Sciatic nerve (tissue), 2 donors: ENCODE measurements around the gene FRMD1. TPM values are rescaled to one million over a fixed set of nuclear protein-coding genes. Genes with fewer than 3 reads are reported as not detected.

Experiments
- ATAC-seq: fragments of 200-7000 bp; cut with Tn5 transposase; one replicate; pipeline ENCODE4 v1.9.1; 2020; ENCODE audit warnings: mild to moderate bottlenecking, moderate library complexity
- DNase-seq: peaks from one replicate; pipeline ENCODE4 v3.0.0-alpha.2; 2020; ENCODE audit warnings: low spot score
- intact Hi-C: fragments of 100-400 bp; cut with DNase I; formaldehyde crosslinking; loops from one replicate; pipeline ENCODE4 v1.14.2; 2022
- total RNA-seq: library from RNA; stranded (reverse); fragmentation: NEBNext Ultra II Directional; extraction: Animal tissue kit (Norgen Biotek cat#: 25700); gene quantifications from one replicate; pipeline ENCODE4 v1.2.1, GENCODE V29; 2021
- donor health status: DM: no; HTN: no; CAD: no.
- donor health status: DM: no; HTN: no; CAD: no.

FRMD1 gene
- total RNA-seq, 1 donor from 2014 or later: 25.5 TPM

DNA sequence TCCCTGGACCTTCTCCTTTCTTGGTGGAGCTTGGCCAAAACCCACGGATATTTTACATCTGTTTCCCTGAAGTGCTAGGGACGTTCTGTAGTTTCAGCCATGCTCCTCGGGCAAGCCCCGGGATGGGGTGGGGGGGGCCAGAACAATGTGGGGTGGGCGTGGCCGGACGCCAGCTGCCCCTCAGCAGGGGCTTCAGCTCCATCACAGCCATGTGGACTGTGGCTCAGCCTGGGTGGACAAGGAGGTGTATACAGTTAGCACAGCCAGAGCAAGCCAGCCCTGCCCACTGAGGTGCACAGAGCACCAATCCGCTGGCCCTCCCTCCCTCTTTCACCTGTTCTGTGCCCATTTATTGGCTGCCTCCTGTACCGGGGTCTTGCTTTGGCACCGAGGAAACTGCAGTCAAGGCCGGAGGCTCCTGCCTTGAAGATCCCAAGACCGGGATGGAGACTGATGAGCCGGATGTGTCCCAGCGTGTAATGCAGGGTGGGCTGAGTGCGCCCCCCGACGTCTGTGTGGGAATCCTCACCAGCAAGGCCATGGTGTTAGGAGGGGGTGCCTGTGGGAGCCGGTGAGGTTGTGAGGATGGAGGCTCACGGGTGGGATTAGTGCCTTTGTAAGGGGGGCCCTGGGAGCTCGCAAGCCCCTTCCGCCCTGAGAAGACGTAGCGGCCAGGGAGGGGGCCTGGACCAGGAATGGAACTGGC lies 28.0 kb downstream of the FRMD1 start:
- ATAC-seq: peak; percentile 51
- DNase-seq: no peak
- intact Hi-C loops: loop anchor here (10.0 kb wide), 1 partner anchor 74 kb away; no protein-coding TSS in a partner anchor

DNA sequence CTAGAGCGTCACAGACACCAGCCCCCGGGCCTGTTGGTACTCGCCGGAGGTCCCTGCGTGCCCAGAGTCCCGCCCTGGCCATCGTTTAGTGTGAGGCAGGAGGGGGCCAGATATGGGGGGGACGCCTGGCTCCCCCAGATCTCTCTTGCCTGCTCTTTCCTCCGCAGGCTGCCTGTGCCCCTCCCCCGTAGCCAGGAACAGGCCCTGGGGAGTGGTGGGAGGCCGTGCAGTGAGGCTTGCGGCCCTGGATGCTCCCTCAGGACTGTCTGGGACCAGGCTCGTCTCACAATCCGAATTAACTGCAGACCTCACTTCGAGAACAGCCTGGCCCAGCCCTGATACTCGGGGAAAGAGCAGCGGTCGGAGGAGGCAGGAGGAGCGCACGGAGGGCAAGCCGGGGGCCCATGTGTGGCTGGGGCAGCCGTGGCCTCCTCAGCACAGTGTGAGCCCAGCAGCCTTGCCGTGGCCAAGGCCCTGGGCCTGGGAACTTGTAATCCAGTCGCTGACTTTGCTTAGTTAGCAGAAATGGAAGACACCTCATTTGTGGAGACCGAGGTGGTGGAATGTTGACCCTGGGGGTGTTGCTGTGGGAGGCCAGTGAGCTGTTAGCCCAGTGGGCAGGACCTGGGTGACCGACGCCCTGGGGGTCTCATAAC lies 28.7 kb downstream of the FRMD1 start:
- DNase-seq: no peak
- ATAC-seq: no peak
- intact Hi-C loops: loop anchor here (10.0 kb wide), 1 partner anchor 74 kb away; no protein-coding TSS in a partner anchor

DNA sequence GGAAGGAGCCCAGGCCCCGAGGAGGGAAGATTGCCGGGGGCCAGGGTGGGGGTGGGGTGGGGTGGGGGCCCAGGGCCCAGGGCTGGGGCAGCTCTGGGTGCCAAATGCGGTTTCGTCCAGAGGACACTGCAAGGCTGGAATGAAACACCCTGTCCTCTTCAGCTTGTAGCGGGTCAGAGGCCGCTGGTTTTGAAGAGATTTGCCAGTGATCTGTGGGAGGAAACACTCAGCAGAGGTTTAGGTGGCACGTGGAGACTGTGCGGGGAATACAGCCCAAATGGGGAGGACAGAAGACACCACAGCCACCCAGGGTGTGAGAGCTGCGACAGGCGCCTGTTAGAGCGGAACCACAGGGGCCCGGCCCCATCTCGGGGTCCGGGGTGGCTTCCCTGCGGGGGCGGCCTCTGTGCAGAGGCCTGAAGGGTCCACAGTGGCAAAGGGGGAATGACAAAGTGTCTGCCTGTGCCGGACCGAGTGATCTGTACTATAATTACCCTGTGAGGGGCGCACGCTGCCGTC lies 29.2 kb downstream of the FRMD1 start:
- ATAC-seq: no peak
- DNase-seq: no peak
- intact Hi-C loops: loop anchor here (10.0 kb wide), 1 partner anchor 75 kb away; no protein-coding TSS in a partner anchor

DNA sequence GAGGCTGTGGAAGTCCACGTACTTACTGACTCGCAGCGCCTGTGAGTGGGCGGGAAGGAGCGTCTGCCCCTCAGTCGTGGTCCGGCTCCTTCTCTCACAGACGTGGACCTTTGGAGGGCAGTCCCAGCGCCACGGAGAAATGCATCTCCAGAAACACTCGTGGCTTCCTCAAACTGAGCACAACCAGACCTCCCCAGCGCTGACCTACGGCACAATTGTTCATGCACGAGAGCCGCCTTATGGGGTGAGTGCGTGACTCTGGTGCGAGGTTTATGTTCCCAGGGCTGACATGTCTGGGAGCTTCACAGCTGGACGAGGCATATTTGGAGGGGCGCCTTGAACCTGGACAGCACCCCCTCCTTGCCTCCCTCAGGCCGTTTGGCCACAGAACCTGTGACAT lies 29.7 kb downstream of the FRMD1 start:
- intact Hi-C loops: no loop called here
- ATAC-seq (no peak), DNase-seq (no peak)

DNA sequence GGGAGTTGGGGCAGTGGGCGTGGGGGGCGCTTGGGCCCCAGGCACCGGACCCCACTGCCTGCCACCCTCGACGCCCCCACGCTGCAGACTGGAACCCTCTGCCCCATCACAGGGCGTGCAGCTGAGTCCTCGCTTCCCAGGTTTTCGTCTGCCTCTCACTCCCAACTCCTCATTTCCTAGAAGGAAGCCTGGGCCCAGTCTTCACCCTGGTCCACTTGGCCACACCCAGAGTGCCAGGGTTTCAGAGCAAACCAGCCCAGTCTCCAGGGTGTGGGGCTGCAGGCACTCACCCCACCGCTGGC lies 30.3 kb downstream of the FRMD1 start:
- no peak for DNase-seq
- ATAC-seq: no peak
- intact Hi-C loops: no loop called here

DNA sequence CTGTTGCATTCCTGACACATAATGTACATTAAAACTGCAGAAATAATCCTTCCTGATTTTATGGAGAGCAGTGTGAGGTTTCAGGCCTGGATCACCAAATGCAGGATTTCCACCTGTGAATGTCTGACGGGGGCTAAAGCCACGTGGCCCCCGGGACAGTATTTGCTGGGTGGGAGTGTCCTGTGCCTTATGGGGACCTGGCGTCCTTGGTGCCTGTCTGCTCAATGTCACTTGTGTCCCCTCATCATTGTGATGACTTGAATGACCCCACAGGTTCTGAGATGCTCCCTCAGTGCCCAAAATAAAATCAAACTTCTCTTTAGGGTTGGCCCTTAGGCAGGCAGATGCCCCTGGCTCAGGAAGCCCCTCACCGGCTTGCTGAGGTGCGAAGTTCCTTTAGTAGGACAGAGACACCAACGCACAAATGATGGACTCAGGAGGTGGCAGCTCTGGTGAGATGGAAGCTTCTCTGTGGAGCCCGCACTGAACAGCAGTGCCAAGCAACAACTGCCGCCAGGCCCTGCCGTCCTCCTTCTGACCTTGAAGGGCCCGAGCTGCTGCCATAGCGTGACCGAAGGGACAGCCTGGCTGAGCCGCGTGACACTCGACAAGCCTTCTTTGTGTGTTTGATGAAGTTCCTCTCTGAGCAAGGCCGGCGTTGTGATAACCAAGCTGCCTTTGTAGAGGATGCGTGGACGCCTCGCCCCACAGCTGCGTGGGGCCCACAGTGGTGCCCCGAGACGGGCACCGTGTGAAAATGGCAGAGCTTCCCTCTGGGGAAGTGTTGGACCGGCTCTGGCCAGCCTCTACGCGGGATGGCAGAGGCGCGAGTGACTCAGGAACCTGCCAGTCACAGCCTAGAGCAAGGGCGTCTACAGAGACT lies 30.9 kb downstream of the FRMD1 start:
- intact Hi-C loops: no loop called here
- ATAC-seq: peak; percentile 10
- DNase-seq: no peak

DNA sequence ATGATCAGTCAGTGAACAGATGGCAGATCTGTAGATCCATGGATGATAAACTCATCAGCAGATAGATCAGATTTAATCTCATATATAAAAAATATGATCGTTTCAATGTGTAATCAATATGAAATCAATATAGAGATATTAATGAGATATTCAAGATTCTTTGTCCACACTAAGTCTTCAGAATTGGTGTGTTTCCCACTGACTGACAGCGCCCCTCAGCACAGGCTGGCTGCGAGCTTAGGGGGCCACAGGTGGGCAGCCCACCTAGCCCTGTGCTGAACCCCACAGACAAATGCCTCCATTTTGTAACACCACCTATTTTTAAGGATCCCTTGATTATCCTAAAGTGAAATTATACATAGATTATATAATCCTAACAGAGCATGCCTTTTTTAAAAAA lies 32.3 kb downstream of the FRMD1 start:
- no peak for ATAC-seq
- intact Hi-C loops: no loop called here
- DNase-seq: no peak

DNA sequence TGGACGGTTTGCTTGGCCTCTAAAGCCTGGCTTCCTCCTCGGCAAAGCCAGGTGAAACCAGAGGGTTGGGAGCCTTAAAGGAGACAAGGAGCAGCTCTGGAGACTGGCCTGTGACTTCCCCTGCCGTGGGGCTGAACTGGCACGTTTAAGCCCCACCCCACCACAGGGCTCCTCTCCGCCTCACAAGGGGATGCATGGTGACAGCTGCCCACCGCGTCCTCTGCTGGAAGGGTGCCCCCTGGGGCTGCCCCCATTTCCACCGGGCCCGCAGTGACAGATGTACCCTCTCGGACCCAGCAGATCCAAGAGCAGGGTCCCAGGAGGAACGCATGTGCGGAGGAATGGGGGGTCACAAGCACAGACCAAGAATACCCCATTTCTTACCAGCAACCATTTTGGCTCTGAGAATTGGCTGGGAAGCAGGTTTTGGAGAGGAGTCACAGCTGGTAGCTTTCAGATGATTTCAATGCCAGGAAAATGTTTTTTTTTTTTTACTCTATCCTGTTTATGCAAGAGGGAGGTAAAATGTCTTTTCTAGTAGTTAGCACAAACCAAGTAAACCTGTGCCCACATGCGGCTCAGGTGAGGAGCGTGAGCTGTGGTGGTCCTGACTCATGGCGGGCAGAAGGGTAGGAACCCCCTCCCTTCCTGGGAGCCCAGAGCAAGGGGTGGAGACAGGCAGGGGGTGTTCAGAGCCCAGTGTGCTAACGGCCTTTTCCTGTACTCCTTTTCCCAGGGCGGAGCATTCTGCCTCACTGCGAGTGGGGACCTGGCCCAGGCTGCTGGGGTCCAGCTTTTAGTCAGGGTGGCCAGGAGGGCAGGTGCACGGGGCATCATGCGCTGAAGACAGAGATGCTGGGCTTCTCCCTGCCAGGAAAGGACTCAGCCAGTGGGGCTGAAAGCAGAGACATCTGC lies 33.0 kb downstream of the FRMD1 start:
- DNase-seq: no peak
- intact Hi-C loops: no loop called here
- no peak for ATAC-seq

DNA sequence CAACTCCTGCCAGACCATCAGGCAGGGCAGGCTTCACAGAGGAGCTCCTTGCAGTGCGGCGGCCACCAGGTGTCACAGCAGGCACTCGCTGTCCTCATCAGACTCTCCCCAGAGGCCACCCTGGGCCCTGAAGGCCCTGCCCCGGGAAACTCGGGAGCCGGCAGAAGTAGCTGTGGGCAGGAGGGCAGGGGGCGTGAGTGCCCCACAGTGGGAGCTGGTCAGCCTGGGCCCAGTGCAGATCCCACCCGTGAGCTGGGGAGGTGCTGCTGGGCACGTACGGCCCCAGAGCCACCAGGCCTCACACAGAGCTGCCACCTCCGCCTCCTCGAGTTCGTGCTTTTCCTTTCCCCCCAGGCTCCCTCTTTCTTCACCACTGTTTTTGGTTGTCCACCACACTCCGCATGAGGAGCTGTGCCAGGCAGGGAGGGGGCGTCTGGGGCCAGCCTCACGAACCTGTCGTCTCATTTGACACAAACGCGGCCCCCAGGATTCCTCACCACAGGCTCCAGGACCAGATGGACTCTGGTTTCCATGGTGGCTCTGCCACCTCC lies 33.8 kb downstream of the FRMD1 start:
- peak; percentile 50 for DNase-seq
- intact Hi-C loops: no loop called here
- ATAC-seq: peak; percentile 19

DNA sequence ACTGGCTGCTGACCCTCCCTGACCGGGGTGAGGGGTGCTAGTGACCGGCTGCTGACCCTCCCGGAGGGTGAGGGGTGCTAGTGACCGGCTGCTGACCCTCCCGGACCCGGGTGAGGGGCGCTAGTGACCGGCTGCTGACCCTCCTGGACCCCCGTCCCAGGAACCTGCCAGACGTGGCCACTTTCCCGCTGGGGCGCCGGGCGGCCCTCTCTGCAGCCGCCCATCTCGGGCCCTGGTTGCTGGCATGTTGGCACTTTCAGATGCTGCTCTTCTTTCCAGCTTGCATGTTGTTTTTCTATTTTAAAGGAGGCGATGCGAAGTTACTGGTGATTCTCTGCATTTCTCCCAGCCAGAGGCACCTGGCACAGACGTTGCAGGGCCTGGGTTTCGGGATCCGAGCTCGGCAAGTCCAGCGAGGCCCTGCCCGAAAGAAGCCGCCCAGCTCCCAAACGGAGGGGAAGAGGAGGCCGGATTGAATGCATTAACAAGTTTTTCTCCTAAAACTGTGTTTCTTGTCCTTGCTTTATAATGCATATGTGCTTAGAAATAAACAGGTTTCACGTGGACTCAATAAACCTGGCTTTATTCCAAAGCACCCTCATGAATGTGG lies 34.4 kb downstream of the FRMD1 start:
- ATAC-seq (no peak), DNase-seq (peak; percentile 44)
- intact Hi-C loops: no loop called here

DNA sequence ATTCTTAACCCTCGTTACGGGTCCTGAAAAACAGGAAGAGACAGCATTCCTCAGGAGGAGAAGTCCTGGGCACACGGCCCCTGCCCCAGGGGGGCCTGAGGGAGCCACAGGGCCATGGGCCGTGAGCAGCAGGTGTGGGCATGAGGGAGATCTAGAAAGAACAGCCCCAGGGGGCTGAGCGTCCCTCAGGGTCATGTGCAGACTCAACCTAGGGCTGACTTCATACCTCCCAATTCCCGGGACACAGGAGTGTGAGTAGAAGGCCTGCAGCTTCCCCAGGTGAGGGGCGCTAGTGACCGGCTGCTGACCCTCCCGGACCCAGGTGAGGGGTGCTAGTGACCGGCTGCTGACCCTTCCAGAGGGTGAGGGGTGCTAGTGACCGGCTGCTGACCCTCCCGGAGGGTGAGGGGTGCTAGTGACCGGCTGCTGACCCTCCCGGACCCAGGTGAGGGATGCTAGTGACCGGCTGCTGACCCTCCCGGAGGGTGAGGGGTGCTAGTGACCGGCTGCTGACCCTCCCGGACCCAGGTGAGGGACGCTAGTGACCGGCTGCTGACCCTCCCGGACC lies 35.1 kb downstream of the FRMD1 start:
- peak; percentile 45 for DNase-seq
- intact Hi-C loops: no loop called here
- no peak for ATAC-seq

DNA sequence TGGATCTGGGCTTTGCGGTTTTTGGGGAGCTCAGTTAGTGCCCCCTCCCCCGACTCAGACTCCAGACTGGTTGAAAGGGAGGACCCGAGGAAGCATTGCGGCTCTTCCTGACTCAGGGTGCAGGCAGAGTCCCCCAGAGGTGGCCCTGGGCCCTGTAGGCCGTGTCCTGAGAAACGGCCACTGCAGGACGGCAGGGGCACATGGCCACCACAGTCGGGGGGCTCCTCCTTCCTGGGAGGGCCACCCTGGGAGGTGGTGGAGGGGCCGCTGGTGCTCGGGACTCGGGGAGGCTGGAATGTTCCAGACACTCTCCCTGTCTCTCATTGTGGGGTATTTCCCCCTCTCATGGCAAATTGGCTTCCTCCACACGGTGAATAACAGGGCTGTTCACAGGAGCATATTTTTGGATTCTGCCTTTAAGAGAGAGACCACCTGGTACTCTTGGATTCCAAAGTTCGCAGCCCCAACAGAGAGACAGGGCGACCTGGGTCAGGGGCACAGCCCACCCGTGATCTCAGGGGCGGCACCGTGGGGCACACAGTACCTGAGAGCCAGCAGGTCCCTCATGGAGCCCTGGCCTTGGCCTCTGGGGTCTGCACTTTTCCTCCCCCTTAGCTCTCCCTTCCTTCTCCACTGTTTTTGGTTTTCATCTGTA lies 35.7 kb downstream of the FRMD1 start:
- DNase-seq (peak; percentile 48), ATAC-seq (no peak)
- intact Hi-C loops: no loop called here

DNA sequence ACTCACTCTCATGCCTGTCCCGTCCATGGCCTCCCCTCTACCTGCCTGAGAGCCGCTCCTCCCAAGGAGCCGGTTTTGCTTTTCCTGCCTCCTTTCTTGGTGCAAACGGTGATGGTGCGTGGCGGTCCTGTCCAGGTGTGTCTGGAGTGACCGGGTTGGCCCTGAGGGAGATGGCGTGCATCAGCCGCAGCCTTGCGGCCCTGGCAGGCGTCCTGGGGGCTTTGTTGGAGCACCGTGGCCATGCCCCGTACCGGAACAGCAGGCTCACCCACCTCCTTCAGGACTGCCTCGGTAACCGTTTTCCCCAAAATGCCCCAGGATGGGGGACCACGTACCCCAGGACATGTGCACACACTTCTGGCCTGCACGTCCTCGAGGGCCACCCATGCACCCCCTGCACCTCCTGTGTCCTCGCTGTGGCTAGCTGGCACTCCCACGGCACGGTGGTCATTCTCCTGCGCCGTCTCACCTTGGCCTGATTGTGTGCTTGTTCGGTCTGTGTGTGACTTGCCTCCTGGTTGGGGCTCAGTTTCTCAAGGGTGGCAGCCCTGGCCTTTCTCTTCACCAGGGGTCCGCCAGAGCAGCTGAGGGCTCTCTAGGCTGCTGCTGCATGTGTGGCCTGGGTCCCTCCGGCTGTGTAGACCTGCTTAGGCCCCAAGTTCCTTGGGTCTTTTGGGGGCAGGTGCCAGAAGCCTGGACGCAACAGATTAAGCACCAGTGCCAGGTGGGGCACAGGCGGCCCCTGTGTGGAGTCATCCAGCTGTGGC lies 36.4 kb downstream of the FRMD1 start:
- ATAC-seq (no peak), DNase-seq (no peak)
- intact Hi-C loops: no loop called here

DNA sequence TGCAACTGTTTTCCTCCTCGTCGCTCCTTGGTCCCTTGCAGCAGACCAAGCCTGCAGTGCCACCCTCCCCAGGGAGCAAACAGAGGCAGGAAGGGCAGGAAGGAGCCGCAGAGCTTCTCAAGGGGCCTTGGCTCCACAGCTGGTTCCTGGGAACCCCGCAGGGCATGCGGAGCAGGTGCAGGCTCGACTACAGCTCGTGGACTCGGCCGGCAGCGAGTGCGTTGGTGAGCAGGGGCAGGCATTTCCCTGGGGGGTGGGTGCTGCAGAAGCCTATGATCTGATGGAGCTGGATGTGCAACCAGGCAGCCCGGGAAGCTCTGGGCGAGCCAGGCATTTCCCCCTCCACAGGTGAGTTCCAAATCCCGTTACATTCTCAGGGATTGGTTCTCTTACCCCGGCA lies 37.1 kb downstream of the FRMD1 start:
- DNase-seq: no peak
- intact Hi-C loops: no loop called here

DNA sequence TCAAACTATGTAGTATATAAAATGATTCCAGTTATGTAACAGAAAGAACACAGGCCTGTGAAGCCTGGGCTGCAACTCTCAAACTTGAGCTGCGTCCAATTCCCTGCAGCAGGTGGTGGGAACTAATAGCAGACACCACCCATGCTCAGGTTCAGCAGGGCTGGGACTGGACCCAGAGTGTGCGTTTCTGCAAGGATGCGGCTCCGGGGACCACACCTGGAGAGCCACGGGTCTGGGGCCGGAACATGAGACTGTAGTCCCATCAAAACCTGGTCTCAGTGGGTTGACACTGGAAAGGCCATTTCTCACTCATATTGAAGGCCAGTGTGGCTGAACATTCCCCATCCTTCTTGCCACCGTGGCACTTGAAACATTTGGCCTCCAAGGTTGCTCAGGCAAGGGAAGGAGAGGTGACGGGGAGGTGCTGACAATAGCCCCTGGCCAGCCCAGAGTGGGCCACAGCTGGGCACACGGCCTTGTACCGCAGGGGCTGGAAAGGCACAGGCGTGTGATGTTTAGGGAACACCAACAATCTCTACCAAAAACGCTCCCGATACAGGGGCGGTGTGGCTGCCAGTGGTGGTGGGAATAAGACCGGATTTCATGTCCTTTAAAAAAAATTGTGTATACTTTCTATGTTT lies 38.0 kb downstream of the FRMD1 start:
- intact Hi-C loops: no loop called here
- ATAC-seq (no peak), DNase-seq (no peak)

More for the DNA sequence above, 37.1 kb downstream of the FRMD1 start:
- no peak for ATAC-seq

DNA sequence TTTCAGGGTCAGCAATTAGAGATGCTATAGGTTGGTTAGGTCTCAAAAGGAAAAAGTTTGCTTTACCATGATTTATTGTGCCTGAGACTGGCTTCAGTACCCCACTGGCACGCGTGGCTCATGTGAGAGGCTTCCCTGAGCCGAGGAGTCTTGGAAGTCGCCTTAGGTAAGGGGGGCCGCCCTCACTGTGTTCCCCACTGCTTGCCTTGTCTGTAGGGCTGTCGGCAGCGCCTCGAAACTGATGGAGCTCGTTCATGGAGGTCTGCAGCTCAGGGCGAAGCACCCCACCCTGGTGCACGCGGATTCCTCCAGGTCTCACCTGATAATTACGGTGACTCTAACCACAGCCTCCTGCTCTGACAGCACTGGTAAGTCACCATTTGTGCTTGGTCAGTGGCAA lies 39.2 kb downstream of the FRMD1 start:
- DNase-seq: no peak
- intact Hi-C loops: no loop called here
- no peak for ATAC-seq
